NCI-H128 (cell line): Measurements from ENCODE around the gene ETFDH.
"Not testable (repeated sequence)": the region's sequence is repeated elsewhere in the genome, so short reads cannot be mapped to it uniquely, and the experiment has no call there.

ENCODE experiments used
- DNase-seq: peaks from one replicate; lab custom pipeline; 2025; ENCODE audit not compliant: unreplicated experiment; lab: John Stamatoyannopoulos, UW

Gene ETFDH

GRCh38 chr4:158750379-158750778, 78.3 kb downstream of the ETFDH start:
- no peak for DNase-seq

GRCh38 chr4:158754385-158755180, 82.5 kb downstream of the ETFDH start:
- no peak for DNase-seq

- DNase-seq, result not testable (repeated sequence)
Measured at GRCh38 chr4:158755819-158756218, 83.7 kb downstream of the ETFDH start.

GRCh38 chr4:158756588-158756987, 84.5 kb downstream of the ETFDH start:
- DNase-seq, result no peak

- no peak for DNase-seq
Measured at GRCh38 chr4:158758142-158758541, 86.0 kb downstream of the ETFDH start.

- no peak for DNase-seq
Measured at GRCh38 chr4:158758703-158759102, 86.6 kb downstream of the ETFDH start.
